ENCODE results near the gene ATG10.
A peak's percentile ranks its signal among the peaks of the same experiment; 100 is the strongest.
"Not testable (repeated sequence)": the region's sequence is repeated elsewhere in the genome, so short reads cannot be mapped to it uniquely, and the experiment has no call there.

ATG10 gene

GRCh38 chr5:81971712-81972491 is at the start of gene ATG10:
TSS of gene ATG10 (plus strand) at chr5:81972023. CDS start at chr5:81987571, 15,548 bp downstream.
- peak; percentile 84 for DNase-seq (ENCODE audit: low spot score)

GRCh38 chr5:81922854-81923279 is 49.0 kb upstream of the ATG10 start:
- DNase-seq (ENCODE audit: low spot score): no peak

- no peak for DNase-seq (ENCODE audit: low spot score)
Measured at GRCh38 chr5:81924442-81924841, 47.4 kb upstream of the ATG10 start.

- no peak for DNase-seq (ENCODE audit: low spot score)
Measured at GRCh38 chr5:81925009-81925408, 46.8 kb upstream of the ATG10 start.

GRCh38 chr5:81925981-81926380 is 45.8 kb upstream of the ATG10 start:
- no peak for DNase-seq (ENCODE audit: low spot score)

GRCh38 chr5:81936066-81936465 is 35.8 kb upstream of the ATG10 start:
- no peak for DNase-seq (ENCODE audit: low spot score)

GRCh38 chr5:81936750-81937149 is 35.1 kb upstream of the ATG10 start:
- DNase-seq (ENCODE audit: low spot score): no peak

GRCh38 chr5:81942746-81943145 is 29.1 kb upstream of the ATG10 start:
- DNase-seq (ENCODE audit: low spot score): no peak

GRCh38 chr5:81948349-81948748 is 23.5 kb upstream of the ATG10 start:
- no peak for DNase-seq (ENCODE audit: low spot score)

- DNase-seq (ENCODE audit: low spot score): no peak
Measured at GRCh38 chr5:81949462-81949861, 22.4 kb upstream of the ATG10 start.

- DNase-seq (ENCODE audit: low spot score): no peak
Measured at GRCh38 chr5:81950996-81951395, 20.8 kb upstream of the ATG10 start.

- not testable (repeated sequence) for DNase-seq (ENCODE audit: low spot score)
Measured at GRCh38 chr5:81954796-81955195, 17.0 kb upstream of the ATG10 start.

GRCh38 chr5:81958129-81958528 is 13.7 kb upstream of the ATG10 start:
- DNase-seq (ENCODE audit: low spot score): not testable (repeated sequence)

- DNase-seq (ENCODE audit: low spot score): no peak
Measured at GRCh38 chr5:81961651-81962440, 10.0 kb upstream of the ATG10 start.

- DNase-seq (ENCODE audit: low spot score): no peak
Measured at GRCh38 chr5:81963544-81963943, 8.3 kb upstream of the ATG10 start.

- DNase-seq (ENCODE audit: low spot score): no peak
Measured at GRCh38 chr5:81965524-81965923, 6.3 kb upstream of the ATG10 start.

GRCh38 chr5:81969226-81969625 is 2.6 kb upstream of the ATG10 start:
- DNase-seq (ENCODE audit: low spot score): no peak

- DNase-seq (ENCODE audit: low spot score): no peak
Measured at GRCh38 chr5:81969912-81970311, 1.9 kb upstream of the ATG10 start.

- DNase-seq (ENCODE audit: low spot score): peak; percentile 41
Measured at GRCh38 chr5:81971111-81971711, 612 bp upstream of the ATG10 start.

- DNase-seq (ENCODE audit: low spot score): no peak
Measured at GRCh38 chr5:81972492-81972783, 615 bp downstream of the ATG10 start.

- DNase-seq (ENCODE audit: low spot score): no peak
Measured at GRCh38 chr5:81980160-81980559, 8.3 kb downstream of the ATG10 start.

- DNase-seq (ENCODE audit: low spot score): no peak
Measured at GRCh38 chr5:81980598-81981260, 8.9 kb downstream of the ATG10 start.
